CD4-positive, alpha-beta T cell treated with Interleukin-15 for 1 hour (primary cell): Measurements from ENCODE around the gene EMID1.
A peak's percentile ranks its signal among the peaks of the same experiment; 100 is the strongest.

Source experiments
- DNase-seq: peaks from one replicate; pipeline ENCODE4 v3.0.0-alpha.2; 2020

EMID1 gene

DNA sequence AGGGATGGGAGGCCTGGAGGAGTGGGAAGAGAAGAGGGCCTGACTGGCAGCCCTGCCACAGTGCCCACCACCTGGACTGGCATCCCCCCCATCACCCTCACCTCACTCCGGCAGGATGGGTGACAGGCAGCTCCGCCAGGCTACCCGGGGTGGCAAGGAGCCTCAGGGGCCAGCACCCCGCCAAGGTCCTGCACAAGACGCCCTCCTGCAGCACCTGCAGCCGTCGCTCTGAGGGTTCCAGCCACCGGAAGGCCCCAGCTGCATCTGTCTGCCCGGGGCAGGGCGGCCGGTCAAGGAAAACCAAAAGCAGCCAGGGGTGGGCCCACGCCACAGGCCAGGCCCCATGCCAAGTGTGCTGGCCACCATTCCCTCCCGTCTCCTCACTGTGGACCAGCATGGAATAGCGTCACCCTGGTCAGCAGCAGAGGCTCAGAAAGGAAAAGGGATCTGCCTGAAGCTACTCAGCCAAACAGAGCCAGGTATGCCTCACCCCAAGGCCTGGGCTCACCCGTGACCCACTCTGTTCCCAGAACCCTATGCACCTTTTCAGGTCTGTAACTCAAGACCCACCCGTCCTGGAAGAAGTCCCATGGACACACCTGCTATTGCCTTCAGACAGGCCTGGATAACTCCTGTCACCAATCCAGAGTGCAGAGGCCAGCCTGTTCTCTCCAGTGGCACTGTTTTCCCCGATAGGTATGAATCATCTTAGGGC is 55.1 kb downstream of the EMID1 start:
- DNase-seq = no peak

DNA sequence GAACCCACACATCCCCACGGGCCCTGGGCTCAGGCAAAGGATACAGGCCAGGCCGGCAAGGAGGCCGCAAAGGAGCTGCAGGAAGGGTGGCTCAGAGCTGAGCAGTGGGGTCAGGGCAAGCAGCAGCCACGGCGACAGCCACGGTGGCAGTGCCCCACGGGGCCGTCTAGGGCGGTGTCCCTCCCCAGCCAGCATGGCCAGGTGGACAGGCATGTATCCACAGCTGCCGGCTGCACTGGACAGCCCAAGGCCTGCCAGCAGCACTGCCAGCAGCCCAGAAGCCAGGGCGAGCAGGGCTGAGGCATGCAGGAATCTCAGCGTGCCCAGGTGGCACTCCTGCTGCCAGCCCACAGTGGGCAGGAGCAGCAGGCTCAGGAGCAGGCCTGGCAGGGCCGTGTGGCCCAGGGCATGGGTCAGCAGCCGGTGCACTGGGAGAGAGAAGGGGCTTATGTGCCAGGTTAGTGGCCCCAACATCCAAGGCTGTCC is 58.1 kb downstream of the EMID1 start:
- DNase-seq = no peak

DNA sequence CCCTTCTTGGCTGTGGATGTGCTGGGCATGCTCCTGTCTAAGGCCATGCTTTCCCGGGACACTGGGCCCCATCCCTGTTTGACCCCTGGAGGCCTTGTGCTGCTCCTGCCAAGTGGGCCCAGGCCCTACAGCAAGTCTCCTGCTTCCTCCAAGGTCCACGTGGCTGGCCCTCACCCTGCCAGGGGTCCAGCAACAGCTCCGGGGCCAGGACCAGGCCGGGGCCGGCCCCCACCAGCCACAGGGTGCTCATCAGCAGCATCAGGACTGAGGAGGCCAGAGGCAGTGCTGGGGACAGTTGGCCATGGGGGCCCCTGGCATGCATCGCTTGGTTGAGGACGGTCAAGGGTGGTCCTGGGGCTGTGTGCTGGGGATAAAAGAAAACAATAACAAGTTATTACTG is 59.6 kb downstream of the EMID1 start:
- DNase-seq = no peak

DNA sequence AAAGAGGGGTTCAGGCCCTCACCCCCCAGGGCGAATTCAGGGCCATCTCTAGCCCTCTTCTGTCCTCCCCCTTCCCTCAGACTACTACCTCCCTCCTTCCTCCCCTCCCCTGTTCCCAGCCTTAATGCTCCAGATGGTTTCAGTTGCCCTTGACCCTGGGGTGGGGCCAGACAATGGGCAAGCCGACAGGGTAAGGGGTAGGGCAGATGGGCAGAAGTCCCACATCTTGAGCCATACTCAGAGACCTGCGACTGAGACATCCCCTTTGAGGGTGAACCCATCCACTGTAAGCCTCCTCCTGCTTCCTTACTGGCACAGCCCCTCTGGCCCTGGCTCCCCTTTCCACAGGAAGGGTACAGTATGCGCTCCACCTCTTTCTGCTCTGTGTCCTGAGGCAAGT is 60.2 kb downstream of the EMID1 start:
- DNase-seq = no peak

DNA sequence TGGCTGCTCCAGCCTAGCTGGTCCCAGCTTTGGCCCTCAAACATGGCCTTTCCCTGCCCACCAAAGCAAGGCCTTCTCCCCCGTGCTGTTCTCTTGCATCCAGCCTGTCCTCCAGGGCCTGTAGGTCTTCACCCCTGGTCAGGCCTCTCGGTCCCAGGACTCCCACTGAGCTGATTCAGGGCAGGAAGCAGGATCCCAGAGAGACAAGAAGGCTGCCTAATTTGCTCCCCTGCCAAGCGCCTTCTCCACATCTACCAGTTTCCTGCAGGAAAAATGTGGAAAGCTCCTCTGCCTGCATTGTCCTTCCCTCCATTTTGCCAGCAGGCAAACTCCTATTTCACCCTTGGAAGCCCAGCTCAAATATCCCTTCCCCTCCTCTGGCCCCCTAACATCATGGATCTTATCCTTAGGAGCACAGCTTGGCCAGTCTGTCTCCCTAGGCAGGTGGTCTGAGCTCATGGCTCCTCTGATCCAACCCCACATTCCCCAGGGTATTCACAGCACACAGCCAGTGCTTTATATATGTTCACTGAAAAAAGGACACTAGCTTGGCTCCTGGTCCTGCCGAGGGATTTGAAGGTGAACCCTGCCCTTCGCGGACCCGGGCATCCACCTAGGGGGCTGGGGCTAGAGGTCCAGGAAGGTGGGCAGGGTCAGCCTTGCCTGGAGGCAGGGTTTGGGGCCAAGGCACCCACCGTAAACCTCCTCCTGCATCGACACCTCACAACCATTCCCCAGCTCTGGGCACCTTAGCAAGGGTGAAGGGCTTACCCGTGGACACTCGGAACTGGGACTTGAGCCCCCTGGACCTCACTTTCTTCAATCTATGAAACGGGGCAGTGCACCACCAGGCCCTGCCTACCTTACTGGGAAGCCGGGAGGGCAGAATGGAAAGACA is 61.1 kb downstream of the EMID1 start:
- DNase-seq = no peak

DNA sequence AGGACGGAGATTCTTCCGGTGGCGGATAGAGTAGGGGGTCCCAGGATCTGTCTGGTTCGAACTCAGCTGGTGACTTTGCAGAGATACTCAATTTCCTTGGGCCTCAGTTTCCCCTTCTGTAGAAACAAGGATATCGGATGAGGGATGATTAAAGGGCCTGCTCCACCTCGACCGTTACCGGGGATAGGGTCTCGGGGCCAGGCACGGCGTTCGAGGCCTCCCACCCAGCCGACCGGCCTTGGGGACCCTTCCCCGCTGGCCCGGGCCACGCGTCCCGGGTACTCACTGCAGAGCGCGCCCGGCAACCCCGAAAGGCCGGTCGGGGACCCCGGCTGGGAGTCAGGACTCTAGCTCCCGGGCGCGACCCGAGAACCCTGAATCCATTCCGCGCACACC is 61.8 kb downstream of the EMID1 start:
- no peak for DNase-seq

DNA sequence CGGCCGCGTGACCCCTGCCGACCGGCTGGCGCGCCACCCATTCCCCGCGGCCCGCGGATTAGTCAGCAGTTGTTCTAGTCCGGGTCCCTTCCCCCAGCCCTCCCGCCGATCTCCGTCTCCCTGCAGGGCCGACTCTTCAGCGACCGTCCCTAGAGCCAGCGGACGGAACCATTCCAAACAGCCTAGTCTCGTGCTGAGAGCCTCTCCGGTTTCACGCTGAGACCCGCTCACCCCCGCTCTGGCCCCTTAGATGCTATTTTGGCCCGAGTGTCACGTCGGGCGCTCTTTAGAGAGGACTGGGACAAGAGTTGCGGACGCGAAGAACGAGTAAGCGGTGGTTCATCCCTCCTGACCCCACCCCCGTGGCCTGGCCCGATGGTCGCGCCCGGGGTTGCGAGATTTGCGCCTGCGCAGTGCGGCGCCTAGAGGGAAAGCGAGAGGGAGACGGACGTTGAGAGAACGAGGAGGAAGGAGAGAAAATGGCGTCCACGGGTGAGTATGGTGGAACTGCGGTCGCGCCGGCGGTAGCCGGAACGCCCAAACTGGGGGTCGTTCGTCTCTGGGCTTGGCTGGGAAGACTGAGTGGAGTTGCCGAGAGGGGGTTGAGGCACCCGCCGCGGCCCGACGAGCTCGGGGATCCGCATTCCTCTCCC is 62.3 kb downstream of the EMID1 start, which contains the start of the genes EWSR1 and RHBDD3:
TSS of gene EWSR1 (plus strand) at position 411 of the 653 bp plus-strand sequence. CDS start at position 480, 69 bp downstream.
TSS of gene RHBDD3 (minus strand) at position 124 of the 653 bp plus-strand sequence. CDS start 2,355 bp downstream, outside the sequence.
- DNase-seq = peak; percentile 95

DNA sequence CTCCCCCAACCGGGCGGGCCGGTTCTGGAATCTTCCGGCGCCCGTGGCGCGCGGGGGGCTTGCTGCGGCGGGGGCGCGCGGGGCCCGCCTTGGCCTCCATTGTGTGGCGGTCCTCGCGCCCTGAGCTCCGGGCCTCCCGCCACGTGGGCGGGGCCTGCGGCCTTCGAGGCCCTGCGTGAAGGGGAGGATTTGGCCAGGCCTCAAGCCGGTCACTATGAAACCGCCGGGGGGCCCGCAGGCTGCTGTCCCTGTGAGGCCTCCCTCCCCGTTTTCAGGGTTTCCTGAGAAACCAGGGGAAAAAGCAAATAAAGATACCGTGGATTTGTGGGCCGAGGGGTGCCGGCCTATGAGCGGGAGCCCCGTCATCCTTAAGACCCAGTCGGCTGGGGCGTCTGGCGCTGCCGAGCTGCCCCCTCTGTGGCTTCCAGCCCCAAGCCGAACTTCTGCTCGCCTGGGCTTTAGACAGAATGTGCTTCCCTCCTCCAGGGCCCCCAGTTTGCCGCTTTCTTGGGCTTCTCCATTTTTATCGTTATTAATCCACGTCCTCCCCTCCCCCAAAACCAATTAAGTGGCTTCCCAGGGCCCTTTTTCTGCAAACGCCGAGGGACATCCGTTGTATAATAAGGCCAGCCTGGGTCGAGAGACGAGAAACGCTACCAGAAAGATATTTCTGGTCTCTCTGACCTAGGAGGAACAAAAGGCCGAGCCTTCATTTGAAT is 63.0 kb downstream of the EMID1 start:
- DNase-seq = peak; percentile 27

DNA sequence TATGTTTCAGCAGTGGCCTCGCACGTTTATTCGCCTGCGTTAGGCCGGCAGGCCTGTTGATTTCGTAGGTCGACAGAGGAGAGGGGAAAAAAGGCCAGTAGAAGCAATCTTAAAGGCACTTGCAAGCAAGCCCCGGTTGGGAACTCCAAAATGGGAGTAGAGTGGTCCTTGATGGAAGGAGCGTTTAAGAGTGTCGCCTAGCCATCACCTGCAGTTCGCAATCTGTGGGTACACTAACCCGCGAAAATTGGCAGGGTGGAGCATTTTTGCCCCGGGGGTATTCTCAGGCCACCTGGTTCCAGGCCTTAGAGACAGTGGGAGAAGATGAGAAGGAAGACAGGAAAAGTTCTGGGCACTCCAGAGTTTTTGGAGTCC is 63.5 kb downstream of the EMID1 start:
- DNase-seq = no peak

DNA sequence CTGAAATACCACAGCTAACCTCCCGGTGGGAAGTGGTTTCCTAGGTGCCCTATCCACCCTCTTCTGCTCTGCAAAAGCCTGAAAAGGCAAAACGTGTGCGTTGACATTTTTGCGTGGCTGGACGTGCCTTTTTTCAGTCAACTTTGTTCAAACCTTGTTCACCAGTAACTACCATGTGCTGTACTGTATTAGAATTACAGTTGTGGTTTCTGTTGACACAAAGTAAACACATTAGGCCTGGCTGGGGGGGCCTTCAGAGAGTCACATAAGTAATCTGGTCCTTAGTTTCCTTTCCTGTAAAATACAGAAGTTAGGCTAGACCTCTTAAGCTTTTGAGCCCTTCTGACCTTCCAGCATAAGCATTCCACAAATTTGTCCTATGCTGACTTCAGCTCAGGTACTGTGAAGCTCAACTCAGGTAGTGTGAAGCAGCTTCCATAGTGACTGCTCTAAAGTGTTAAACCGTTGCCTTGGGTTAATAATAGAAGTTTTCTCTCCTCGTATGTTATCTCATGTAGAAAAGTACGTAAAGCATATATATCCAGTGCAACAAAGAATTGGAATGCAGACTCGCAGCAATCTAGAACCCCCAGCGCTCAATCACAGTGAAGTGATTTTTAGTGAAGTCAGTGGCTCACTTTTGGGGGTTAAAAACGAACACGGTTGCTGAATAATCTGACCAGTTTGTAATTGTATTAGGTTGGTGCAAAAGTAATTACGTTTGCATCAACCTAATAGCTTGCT is 64.2 kb downstream of the EMID1 start:
- DNase-seq = no peak

DNA sequence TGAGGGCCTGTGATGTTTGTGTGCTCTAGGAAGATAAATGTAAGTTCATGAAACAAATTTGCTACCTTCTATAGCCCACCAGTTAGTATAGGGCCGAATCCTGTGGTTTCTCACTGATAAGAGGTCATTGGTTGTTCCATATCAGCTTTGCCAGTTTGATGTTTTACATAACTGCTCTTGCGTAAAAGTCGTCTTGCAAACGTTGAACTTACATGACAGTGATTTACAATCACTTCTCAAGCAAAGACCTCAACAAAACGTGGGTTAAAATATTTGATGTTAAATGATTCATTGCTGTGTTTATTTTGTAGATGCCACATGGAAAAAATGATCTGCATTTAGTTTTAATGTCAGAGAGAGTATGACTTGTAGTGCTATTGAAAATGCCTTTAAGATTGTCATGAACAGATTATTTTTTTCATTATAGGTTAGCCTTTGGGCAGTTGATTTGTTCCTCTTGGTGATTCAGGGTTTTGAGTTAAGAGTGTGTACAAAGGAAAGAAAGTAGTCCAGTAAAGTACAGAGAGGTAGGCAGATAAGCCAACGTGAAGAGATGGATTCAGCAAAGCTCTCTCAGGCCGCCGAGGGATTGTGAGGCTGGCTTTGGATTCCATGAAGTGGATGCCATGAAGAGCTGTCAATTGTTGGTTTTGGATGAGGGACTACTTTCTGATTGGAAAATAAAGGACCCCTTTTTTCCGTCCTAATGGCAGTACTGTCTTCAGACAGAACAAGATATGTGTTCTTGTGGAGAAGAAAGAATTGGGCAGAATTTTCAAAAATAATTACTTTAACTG is 65.0 kb downstream of the EMID1 start:
- no peak for DNase-seq

DNA sequence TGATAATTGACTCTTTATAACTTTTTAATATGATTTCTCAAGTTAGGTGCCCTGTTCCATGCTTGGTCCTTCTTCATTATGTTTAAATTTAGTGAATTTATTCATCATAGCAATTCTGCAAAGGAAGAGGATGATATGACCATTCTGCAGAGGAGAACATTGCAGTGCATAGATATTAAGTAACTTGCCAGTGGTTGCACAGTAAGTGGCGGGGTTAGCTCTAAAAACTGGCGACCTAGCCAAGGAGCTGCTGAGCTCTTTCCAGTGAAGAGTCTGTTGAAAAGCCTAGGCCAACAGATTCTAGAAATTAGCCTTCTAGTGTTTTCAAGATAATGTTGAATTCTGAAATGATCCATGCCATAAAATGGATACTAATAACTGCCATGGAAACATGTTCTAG is 66.9 kb downstream of the EMID1 start:
- no peak for DNase-seq

DNA sequence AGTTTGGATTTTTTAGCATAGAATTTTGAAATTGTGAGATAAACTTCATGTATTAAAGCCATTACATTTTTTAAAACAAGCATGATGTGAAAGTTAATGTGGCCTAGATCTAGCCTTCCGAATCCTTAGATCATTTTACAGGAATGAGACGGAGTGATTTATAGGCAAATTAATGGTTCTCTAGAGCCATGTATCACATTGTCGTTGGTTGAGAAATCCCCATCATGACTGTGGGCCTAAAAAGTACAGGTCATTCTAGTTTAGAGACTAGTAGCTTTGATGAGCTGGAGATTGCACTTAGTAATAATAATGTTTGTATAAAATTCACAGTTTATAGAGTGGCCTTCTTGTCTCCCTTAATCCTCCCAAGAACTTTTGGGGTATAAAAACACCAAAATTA is 69.5 kb downstream of the EMID1 start:
- no peak for DNase-seq

DNA sequence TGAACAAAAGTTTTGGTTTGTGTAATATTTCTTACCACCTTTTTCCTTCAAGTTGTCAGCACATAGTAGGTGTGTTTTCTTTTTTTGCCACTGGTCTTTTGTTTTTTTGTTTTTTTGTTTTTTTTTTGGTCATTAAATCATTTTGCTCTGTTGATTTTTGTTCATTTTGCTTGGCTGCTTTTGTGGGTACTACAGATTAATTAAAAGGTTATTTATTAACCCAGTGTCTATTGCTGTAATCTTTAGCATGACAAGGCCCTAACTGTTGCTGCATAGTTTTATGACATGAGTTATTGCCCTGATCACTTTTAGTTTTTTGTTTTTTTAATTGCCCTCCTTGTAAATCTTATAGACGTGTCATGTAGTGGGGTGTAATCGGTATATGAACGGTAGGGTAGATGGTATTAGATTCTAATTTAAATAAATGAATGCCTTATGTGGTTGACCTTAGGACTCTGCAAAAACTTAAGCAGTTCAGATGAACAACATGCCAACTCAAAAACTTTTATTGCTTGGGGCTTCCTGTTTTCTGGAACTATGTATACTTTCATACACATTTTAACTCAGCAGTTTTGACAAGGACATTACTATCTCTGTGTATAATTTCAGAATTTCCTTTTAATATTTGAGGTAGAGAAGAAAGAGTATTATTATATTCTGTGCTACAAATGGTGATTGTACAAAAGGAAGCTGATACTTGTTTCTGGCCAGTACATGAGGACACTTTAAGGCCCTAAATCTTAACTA is 70.3 kb downstream of the EMID1 start:
- no peak for DNase-seq

DNA sequence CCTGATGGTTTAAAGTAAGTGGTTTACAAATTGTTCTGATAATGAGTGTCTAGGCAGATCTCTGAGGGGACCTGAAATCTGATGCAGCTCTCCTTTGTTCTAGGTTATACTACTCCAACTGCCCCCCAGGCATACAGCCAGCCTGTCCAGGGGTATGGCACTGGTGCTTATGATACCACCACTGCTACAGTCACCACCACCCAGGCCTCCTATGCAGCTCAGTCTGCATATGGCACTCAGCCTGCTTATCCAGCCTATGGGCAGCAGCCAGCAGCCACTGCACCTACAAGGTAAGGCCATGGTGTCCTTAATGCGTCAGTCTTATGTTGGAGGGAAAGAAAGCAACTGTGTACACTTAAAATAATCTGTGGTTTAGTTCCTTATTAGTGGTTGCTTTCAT is 72.2 kb downstream of the EMID1 start:
- no peak for DNase-seq

DNA sequence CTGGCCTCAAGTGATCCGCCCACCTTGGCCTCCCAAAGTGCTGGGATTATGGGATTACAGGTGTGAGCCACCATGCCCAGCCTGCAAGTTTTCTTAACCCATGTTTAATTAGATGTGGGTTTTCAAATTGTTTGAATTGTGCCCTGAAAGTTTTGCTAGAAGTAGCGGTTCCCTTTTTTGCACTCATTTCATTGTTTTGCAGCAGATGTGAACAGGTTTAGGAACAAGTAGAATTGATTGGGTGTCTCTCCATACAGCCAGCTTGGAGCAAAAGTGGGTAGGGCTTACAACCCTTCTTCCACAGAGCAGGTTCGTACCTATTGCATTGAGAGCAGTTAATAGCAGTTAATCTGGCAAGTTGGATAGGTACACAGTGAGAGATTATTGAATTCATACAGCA is 78.5 kb downstream of the EMID1 start:
- DNase-seq = no peak

DNA sequence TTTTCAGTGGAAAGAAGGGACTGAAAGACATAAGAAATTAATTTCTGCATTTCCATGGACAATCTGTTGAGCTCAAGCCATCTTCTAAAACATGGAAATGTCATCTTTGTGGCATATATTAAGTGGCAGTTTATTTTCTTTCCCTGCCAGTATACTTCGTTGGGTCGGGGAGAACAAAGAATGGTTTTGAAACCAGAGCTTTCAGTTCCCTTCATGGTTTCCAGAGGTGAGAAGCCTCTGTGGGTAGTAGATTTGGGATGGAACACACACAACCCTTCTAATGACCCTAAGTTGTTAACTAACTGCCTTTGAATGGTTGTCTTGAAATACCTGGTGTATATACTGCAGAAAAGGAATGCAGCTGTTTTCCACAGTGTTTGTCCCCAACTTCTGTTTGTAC is 83.1 kb downstream of the EMID1 start:
- no peak for DNase-seq

DNA sequence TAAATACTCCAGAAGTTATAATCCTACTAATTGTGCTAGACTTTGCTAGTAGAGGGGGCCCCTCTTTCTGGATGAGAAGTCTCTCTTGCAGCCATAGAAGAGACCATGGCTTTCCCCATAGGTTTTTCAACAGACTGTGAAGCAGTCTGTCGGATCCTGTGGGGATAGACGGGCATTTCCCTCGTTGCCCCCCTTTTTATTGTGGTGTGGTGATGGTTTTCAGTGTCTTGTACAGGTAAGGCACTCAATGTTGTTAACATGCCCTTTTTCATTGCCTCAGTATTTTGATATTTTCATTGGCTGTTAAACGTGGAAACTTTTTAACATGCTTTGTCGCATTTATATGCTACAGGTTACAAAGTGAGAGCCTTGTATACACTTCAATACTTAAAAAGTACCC is 84.4 kb downstream of the EMID1 start:
- no peak for DNase-seq

DNA sequence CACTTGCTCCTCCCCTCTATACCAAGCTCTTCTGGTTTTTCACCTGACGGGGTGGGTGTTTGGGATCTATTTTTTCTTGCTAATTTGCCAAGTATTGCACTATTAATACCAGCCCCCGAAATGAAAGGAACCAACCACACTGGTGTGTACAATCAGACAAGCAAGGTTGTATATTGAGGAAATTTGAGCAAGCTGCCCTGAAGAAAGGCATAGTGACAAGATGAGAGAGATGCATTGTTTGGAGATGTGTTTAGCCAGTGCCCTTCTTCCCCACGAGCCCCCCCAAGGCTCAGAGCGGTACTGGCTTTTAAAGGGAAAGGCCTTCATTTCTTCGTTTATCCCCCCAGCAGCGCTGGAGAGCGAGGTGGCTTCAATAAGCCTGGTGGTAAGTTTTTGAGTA is 85.5 kb downstream of the EMID1 start:
- no peak for DNase-seq

DNA sequence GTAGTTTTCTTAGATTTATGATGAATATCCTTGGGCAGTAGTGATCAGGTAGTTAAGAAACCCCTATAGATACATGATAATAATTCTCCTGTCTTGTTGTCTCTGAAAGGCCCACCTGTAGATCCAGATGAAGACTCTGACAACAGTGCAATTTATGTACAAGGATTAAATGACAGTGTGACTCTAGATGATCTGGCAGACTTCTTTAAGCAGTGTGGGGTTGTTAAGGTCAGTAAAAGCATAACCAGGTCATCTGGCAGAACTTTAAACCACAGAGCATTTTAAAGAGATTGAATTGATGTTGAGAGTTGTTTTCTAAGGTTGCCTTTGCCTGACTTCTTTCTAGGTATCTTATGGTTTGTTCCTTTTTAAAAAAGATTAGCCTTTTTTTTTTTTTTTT is 86.7 kb downstream of the EMID1 start:
- no peak for DNase-seq
